ENCODE measurements around the gene SYNPO2.

Gene SYNPO2

GRCh38 chr4:118981171-118981838 is 92.7 kb downstream of the SYNPO2 start:
- TF ChIP-seq, protein P1, sequence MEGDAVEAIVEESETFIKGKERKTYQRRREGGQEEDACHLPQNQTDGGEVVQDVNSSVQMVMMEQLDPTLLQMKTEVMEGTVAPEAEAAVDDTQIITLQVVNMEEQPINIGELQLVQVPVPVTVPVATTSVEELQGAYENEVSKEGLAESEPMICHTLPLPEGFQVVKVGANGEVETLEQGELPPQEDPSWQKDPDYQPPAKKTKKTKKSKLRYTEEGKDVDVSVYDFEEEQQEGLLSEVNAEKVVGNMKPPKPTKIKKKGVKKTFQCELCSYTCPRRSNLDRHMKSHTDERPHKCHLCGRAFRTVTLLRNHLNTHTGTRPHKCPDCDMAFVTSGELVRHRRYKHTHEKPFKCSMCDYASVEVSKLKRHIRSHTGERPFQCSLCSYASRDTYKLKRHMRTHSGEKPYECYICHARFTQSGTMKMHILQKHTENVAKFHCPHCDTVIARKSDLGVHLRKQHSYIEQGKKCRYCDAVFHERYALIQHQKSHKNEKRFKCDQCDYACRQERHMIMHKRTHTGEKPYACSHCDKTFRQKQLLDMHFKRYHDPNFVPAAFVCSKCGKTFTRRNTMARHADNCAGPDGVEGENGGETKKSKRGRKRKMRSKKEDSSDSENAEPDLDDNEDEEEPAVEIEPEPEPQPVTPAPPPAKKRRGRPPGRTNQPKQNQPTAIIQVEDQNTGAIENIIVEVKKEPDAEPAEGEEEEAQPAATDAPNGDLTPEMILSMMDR (IDR thresholded peaks at IDR 0.05; ENCODE audit: borderline replicate concordance, insufficient read depth, low read depth, low read length): no peak
- no peak overlapping the region for H3K4me3 ChIP-seq (ENCODE audit: low read depth, low read length)

- no peak overlapping the region for H3K4me3 ChIP-seq (ENCODE audit: low read depth, low read length)
- TF ChIP-seq, protein P1 (IDR thresholded peaks at IDR 0.05; ENCODE audit: borderline replicate concordance, insufficient read depth, low read depth, low read length): peak; percentile 62
Measured at GRCh38 chr4:118981839-118982381, 93.3 kb downstream of the SYNPO2 start.

GRCh38 chr4:118983293-118983692 is 94.6 kb downstream of the SYNPO2 start:
- TF ChIP-seq, protein P1 (IDR thresholded peaks at IDR 0.05; ENCODE audit: borderline replicate concordance, insufficient read depth, low read depth, low read length): no peak
- H3K4me3 ChIP-seq (ENCODE audit: low read depth, low read length): no peak overlapping the region

DNA sequence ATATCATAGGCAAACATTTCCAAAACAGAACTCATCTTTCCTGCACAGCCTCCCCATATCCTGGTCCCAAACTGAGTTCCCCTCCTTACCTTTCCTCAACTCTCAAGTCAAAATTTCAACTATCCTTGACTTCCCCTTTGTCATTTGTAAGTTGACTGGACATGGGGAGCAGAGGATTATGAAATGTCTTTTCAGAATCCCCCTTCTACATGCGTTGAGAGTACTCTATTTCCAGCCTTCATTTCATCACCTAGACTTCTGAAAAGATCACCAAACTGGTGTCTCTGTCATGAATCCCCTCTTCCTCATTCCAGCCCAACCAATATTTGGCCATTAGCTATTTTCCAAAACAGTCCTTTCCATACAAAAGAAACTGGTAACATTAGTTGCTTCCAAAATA is 95.2 kb downstream of the SYNPO2 start:
- no peak overlapping the region for H3K4me3 ChIP-seq (ENCODE audit: low read depth, low read length)
- TF ChIP-seq, protein P1 (IDR thresholded peaks at IDR 0.05; ENCODE audit: borderline replicate concordance, insufficient read depth, low read depth, low read length): no peak

DNA sequence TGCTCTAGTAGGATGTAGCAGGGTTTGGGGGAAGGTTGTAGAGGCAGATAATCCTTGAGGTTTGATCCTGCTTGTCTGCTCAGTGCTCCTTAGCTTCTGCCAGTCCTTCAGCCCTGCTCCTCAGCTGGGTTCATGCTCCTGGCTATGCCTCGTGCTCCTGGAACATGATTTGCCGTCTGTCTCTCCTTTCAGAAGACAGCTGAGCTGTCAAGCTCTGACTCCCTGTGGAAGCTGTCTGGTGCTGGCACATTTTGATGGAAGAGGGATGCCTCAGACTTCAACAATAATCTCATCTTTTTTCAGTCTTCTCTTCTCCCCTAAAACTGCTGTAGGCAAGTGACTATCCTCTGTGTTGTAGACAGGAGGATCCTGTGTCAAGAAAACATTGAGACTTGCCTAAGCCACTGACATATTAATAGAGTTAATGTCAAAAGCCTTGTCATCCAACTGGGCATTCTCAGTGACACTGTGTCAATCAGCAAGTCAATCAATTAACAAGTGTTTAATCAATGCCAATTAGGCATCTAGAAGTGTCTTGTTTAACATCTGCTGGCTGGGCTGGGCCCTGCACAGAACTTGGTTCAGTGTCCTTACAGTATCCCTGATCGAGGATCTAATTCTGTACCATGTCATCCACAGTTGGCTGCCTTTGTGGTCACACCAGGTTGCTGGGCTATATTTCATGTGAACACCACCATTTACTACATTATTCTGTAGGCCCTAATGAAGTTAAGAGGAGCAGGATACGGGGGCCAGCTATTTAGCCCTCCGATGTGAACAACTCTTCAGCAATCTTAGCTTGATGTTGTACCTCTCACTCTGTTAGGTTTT is 96.7 kb downstream of the SYNPO2 start:
- TF ChIP-seq, protein P1 (IDR thresholded peaks at IDR 0.05; ENCODE audit: borderline replicate concordance, insufficient read depth, low read depth, low read length): no peak
- H3K4me3 ChIP-seq (ENCODE audit: low read depth, low read length): no peak overlapping the region

DNA sequence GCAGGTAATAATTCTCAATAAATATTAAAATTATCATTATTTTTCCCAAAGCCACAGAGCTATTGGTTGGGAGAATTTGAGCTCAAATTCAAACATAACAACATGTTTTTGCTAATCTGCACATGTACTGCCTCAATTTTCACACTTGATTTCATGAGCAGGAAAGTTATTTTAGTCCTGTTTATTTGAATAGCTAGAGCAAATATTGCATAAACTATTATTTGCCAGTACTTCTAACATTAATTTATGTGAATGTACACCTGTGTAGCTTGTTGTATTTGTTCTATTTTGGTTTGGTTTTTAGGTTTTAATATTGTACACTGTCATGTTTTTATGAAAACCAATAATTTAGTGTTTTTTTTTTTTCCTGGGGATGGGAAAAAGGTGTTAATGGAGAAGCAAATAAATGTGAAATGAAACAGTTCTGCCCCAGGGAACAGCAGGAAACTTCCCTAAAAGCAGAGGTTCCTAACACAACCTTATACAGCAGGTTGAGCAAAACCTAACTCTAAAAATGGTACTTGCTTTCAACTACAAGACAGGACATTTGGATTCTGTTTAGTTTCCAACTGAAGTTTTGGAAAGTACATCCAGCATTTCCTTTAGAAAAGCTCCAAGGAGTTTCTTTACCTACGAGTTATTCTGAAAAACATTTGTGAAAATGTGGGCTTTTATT is 99.4 kb downstream of the SYNPO2 start:
- no peak overlapping the region for H3K4me3 ChIP-seq (ENCODE audit: low read depth, low read length)
- TF ChIP-seq, protein P1 (IDR thresholded peaks at IDR 0.05; ENCODE audit: borderline replicate concordance, insufficient read depth, low read depth, low read length): no peak
